ENCODE results near the gene SEMA5B. TPM values are rescaled to one million over a fixed set of nuclear protein-coding genes. Genes with fewer than 3 reads are reported as not detected.
A peak's percentile ranks its signal among the peaks of the same experiment; 100 is the strongest.

SEMA5B gene
- total RNA-seq, 1 experiment from 2014 or later = 9.4 TPM

DNA sequence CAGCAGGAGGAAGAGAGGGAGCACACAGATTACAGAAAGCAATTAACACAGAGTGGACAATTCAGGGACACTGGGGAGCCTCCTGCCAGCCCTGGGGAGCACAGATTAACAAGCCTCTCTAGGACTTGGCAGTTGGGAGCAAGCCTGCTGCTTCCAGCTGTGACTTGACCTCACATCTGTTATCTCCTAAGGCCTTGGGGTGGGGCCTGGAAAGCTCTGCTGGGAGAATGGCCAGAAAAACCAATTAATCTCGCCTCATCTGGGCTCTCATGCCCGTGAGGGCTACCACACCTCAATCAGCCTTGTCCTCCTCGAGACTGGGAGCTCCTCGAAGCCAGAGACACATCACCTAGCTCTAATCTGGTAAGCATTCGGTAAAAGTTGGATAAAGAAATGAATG, 39.1 kb downstream of the SEMA5B start:
- no peak for DNase-seq
- Histone ChIP-seq H3K9ac (ENCODE audit: extremely low read depth, insufficient read length, low read length) (no peak overlapping the region), H3K27ac (ENCODE audit: insufficient read length, low read depth, low read length) (no peak overlapping the region), H3K14ac (ENCODE audit: insufficient read depth, low read length) (no peak overlapping the region), H3K18ac (ENCODE audit: insufficient read length, low read depth, low read length) (peak overlapping the region; percentile 56), H3K23me2 (ENCODE audit: insufficient read length, low read depth, low read length, poor library complexity, severe bottlenecking) (no peaks in the 10 kb centered on the region), H3K4me1 (ENCODE audit: insufficient read depth, low read length) (peaks cover 25% of the 10 kb centered on the region), H2AK5ac (ENCODE audit: insufficient read length, low read length) (no peak overlapping the region), H3K23ac (ENCODE audit: insufficient read length, low read depth, low read length) (no peak overlapping the region), H2AFZ (ENCODE audit: low read length) (no peak overlapping the region), H4K8ac (replicated peaks; ENCODE audit: insufficient read length, low read depth, low read length) (no peak overlapping the region), H2BK5ac (ENCODE audit: insufficient read length, low read length) (no peak overlapping the region), H4K91ac (ENCODE audit: insufficient read length, low read depth, low read length) (no peak overlapping the region), H2BK20ac (ENCODE audit: low read depth, low read length, poor library complexity, severe bottlenecking) (no peak overlapping the region), H3K4me2 (ENCODE audit: insufficient read depth, insufficient read length, low read length) (no peak overlapping the region), H3K9me3 (ENCODE audit: control insufficient read depth, low read depth, low read length) (no peaks in the 10 kb centered on the region), H4K5ac (ENCODE audit: insufficient read length, low read depth, low read length) (no peak overlapping the region), H3K4ac (ENCODE audit: low read depth, low read length) (no peak overlapping the region), H2BK15ac (ENCODE audit: low read depth, low read length) (no peak overlapping the region), H2BK12ac (ENCODE audit: insufficient read length, low read depth, low read length) (no peak overlapping the region), H3K79me1 (ENCODE audit: insufficient read depth, low read depth, low read length, poor library complexity, severe bottlenecking) (no peaks in the 10 kb centered on the region), H3T11ph (ENCODE audit: low read length) (no peak overlapping the region), H3K56ac (ENCODE audit: insufficient read length, low read depth, low read length) (no peak overlapping the region), H2BK120ac (ENCODE audit: low read depth, low read length, poor library complexity, severe bottlenecking) (no peak overlapping the region), H3K27me3 (ENCODE audit: insufficient read depth, low read length) (no peaks in the 10 kb centered on the region), H4K20me1 (ENCODE audit: control insufficient read depth, insufficient read depth, insufficient read length) (no peaks in the 10 kb centered on the region), H3K79me2 (ENCODE audit: insufficient read depth, low read length) (no peaks in the 10 kb centered on the region)
- no peaks in the 10 kb centered on the region for H3K36me3 Mint-ChIP-seq (ENCODE audit: insufficient read depth in 1 of 3, low read depth in 3 of 3)
- H3K27me3 Mint-ChIP-seq (ENCODE audit: low read depth) = peaks cover 15% of the 10 kb centered on the region
- H3K4me3 Mint-ChIP-seq = no peak overlapping the region; a peak in 1 of 5 replicates
- TF ChIP-seq, protein P1, sequence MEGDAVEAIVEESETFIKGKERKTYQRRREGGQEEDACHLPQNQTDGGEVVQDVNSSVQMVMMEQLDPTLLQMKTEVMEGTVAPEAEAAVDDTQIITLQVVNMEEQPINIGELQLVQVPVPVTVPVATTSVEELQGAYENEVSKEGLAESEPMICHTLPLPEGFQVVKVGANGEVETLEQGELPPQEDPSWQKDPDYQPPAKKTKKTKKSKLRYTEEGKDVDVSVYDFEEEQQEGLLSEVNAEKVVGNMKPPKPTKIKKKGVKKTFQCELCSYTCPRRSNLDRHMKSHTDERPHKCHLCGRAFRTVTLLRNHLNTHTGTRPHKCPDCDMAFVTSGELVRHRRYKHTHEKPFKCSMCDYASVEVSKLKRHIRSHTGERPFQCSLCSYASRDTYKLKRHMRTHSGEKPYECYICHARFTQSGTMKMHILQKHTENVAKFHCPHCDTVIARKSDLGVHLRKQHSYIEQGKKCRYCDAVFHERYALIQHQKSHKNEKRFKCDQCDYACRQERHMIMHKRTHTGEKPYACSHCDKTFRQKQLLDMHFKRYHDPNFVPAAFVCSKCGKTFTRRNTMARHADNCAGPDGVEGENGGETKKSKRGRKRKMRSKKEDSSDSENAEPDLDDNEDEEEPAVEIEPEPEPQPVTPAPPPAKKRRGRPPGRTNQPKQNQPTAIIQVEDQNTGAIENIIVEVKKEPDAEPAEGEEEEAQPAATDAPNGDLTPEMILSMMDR (conservative IDR thresholded peaks at IDR 0.05) = no peak
- no peak overlapping the region for H3K27ac Mint-ChIP-seq
- WGBS (ENCODE audit: extremely low coverage, insufficient read length, low lambda C conversion rate) = no CpG with 5 or more reads among the region's 5 CpGs
- peaks cover 65 to 70% of the 10 kb centered on the region in 2 experiments for H3K4me1 Mint-ChIP-seq
- H3K9me3 Mint-ChIP-seq = no peaks in the 10 kb centered on the region; a peak in 2 of 5 replicates

Data from H9 (cell line).